ENCODE measurements around the gene CENPL. TPM values are rescaled to one million over a fixed set of nuclear protein-coding genes. Genes with fewer than 3 reads are reported as not detected.

CENPL gene
- total RNA-seq, 1 experiment from 2014 or later: 108 TPM

DNA sequence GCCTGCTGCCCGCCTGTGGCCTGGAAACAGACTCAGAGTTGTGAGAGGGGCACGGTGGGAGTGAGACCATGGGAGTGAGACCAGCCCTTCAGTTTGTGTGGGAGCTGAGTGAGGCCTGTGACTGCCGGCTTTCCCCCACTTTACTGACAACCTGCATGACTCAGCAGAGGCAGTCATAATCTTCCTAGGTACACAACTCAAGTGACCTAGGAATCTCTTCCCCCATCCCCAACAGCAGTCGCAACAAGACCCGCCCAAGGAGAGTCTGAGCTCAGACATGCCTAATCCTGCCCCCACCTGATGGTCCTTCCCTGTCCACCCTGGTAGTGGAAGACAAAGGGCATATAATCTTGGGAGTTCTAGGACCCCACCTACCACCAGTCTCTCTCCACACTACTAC is 65.7 kb downstream of the CENPL start:
- H3K9me2 ChIP-seq (replicated peaks; ENCODE audit: low read length): no peaks in the 10 kb centered on the region
- intact Hi-C loops (cut with micrococcal nuclease): no loop called here
- no peak overlapping the region; the same call in 1 of the 2 replicates for H3K9ac ChIP-seq (ENCODE audit: low read length)
- ChIA-PET POLR2A (ENCODE audit: unreplicated experiment) (no interaction called here), CTCF (no interaction called here)
- no peak overlapping the region for H3K4me3 ChIP-seq (ENCODE audit: low read length)
- peak; percentile 50 for ATAC-seq
- no peaks in the 10 kb centered on the region for H3K27me3 ChIP-seq (ENCODE audit: low read length)
- H3K79me2 ChIP-seq (ENCODE audit: low read length): no peaks in the 10 kb centered on the region
- no peaks in the 10 kb centered on the region for H4K20me1 ChIP-seq (ENCODE audit: low read length)
- H2AFZ ChIP-seq (ENCODE audit: low read length): no peak overlapping the region
- BruUV-seq (replicated peaks): no TSS peak
- no peak for TF ChIP-seq EZH2 (IDR thresholded peaks at IDR 0.05; ENCODE audit: low read length, unreplicated experiment)
- TF ChIP-seq EZH2phosphoT487 (IDR thresholded peaks at IDR 0.05; ENCODE audit: borderline replicate concordance, low read length): no peak
- TF ChIP-seq, protein P1, sequence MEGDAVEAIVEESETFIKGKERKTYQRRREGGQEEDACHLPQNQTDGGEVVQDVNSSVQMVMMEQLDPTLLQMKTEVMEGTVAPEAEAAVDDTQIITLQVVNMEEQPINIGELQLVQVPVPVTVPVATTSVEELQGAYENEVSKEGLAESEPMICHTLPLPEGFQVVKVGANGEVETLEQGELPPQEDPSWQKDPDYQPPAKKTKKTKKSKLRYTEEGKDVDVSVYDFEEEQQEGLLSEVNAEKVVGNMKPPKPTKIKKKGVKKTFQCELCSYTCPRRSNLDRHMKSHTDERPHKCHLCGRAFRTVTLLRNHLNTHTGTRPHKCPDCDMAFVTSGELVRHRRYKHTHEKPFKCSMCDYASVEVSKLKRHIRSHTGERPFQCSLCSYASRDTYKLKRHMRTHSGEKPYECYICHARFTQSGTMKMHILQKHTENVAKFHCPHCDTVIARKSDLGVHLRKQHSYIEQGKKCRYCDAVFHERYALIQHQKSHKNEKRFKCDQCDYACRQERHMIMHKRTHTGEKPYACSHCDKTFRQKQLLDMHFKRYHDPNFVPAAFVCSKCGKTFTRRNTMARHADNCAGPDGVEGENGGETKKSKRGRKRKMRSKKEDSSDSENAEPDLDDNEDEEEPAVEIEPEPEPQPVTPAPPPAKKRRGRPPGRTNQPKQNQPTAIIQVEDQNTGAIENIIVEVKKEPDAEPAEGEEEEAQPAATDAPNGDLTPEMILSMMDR (conservative IDR thresholded peaks at IDR 0.05; ENCODE audit: low read depth, low read length): no peak
- peak; percentile 77 for DNase-seq
- H3F3A ChIP-seq (ENCODE audit: low read length, unreplicated experiment): no peaks in the 10 kb centered on the region
- peaks cover 54% of the 10 kb centered on the region for H3K36me3 ChIP-seq (ENCODE audit: low read depth, low read length)
- H3K4me2 ChIP-seq (ENCODE audit: low read length): no peak overlapping the region
- H3K9me3 ChIP-seq (ENCODE audit: low read length): no peaks in the 10 kb centered on the region
- peaks cover 8% of the 10 kb centered on the region for H3K4me1 ChIP-seq (ENCODE audit: insufficient read depth, low read length)
- H3K27ac ChIP-seq (ENCODE audit: low read length): peak overlapping the region; percentile 26

DNA sequence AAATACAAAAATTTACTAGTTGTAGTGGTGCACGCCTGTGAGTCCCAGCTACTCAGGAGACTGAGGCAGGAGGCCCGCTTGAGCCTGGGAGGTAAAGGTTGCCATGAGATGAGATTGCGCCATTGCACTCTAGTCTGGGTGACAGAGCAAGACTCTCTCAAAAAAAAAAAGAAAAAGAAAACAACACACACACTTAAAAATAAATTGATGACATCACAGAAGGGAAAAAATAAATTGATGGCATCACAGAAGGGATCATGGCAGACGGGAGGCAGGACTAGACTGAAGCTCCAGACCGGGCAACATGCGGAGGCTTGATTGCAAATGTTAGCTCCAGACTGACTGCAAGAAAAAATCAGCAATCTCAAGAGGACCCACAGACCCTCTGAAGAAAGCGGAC is 66.6 kb downstream of the CENPL start:
- H3K9me2 ChIP-seq (replicated peaks; ENCODE audit: low read length): no peaks in the 10 kb centered on the region
- no TSS peak for BruUV-seq (replicated peaks)

GRCh38 chr1:173757666-173758065 is 67.0 kb downstream of the CENPL start:
- H2AFZ ChIP-seq (ENCODE audit: low read length): no peak overlapping the region
- ChIA-PET POLR2A (ENCODE audit: unreplicated experiment) (no interaction called here), CTCF (no interaction called here)
- ATAC-seq (no peak), DNase-seq (no peak)
- H3K27me3 ChIP-seq (ENCODE audit: low read length): no peaks in the 10 kb centered on the region
- peaks cover 60% of the 10 kb centered on the region for H3K36me3 ChIP-seq (ENCODE audit: low read depth, low read length)
- peaks cover 8% of the 10 kb centered on the region for H3K4me1 ChIP-seq (ENCODE audit: insufficient read depth, low read length)
- H3K27ac ChIP-seq (ENCODE audit: low read length): no peak overlapping the region
- no peaks in the 10 kb centered on the region for H3K79me2 ChIP-seq (ENCODE audit: low read length)
- TF ChIP-seq EZH2 (IDR thresholded peaks at IDR 0.05; ENCODE audit: low read length, unreplicated experiment) (no peak), EZH2phosphoT487 (IDR thresholded peaks at IDR 0.05; ENCODE audit: borderline replicate concordance, low read length) (no peak)
- TF ChIP-seq, protein P1 (conservative IDR thresholded peaks at IDR 0.05; ENCODE audit: low read depth, low read length): no peak
- no peak overlapping the region for H3K9ac ChIP-seq (ENCODE audit: low read length)
- no peaks in the 10 kb centered on the region for H3K9me3 ChIP-seq (ENCODE audit: low read length)
- H3K9me2 ChIP-seq (replicated peaks; ENCODE audit: low read length): no peaks in the 10 kb centered on the region
- intact Hi-C loops (cut with micrococcal nuclease): no loop called here
- no peaks in the 10 kb centered on the region for H3F3A ChIP-seq (ENCODE audit: low read length, unreplicated experiment)
- no TSS peak for BruUV-seq (replicated peaks)
- no peak overlapping the region for H3K4me3 ChIP-seq (ENCODE audit: low read length)
- H3K4me2 ChIP-seq (ENCODE audit: low read length): no peak overlapping the region
- no peaks in the 10 kb centered on the region for H4K20me1 ChIP-seq (ENCODE audit: low read length)

More for the DNA sequence above, 66.6 kb downstream of the CENPL start:
- no peaks in the 10 kb centered on the region for H4K20me1 ChIP-seq (ENCODE audit: low read length)
- H3K9me3 ChIP-seq (ENCODE audit: low read length): no peaks in the 10 kb centered on the region
- ATAC-seq (no peak), DNase-seq (no peak)
- H2AFZ ChIP-seq (ENCODE audit: low read length): no peak overlapping the region
- peaks cover 60% of the 10 kb centered on the region for H3K36me3 ChIP-seq (ENCODE audit: low read depth, low read length)
- intact Hi-C loops (cut with micrococcal nuclease): no loop called here
- H3K4me1 ChIP-seq (ENCODE audit: insufficient read depth, low read length): peaks cover 8% of the 10 kb centered on the region
- no peaks in the 10 kb centered on the region for H3K27me3 ChIP-seq (ENCODE audit: low read length)
- CTCF ChIA-PET: no interaction called here
- H3K9ac ChIP-seq (ENCODE audit: low read length): no peak overlapping the region
- H3K27ac ChIP-seq (ENCODE audit: low read length): no peak overlapping the region
- H3K4me2 ChIP-seq (ENCODE audit: low read length): no peak overlapping the region
- H3K4me3 ChIP-seq (ENCODE audit: low read length): no peak overlapping the region
- POLR2A ChIA-PET (ENCODE audit: unreplicated experiment): no interaction called here
- no peaks in the 10 kb centered on the region for H3K79me2 ChIP-seq (ENCODE audit: low read length)
- no peak for TF ChIP-seq EZH2phosphoT487 (IDR thresholded peaks at IDR 0.05; ENCODE audit: borderline replicate concordance, low read length)
- TF ChIP-seq EZH2 (IDR thresholded peaks at IDR 0.05; ENCODE audit: low read length, unreplicated experiment): no peak
- TF ChIP-seq, protein P1 (conservative IDR thresholded peaks at IDR 0.05; ENCODE audit: low read depth, low read length): no peak
- H3F3A ChIP-seq (ENCODE audit: low read length, unreplicated experiment): no peaks in the 10 kb centered on the region

Measured in PC-3 (cell line).